Esophagus muscularis mucosa (tissue), 4 donors: ENCODE data around the gene DNAJC15.

Experiments
- EP300 ChIP-seq: sonication (generic); formaldehyde crosslinking; IDR thresholded peaks from one replicate; pipeline ENCODE4 v1.6.1; 2017; ENCODE audit warnings: antibody characterized with exemption
- POLR2A ChIP-seq: fragments of 450-650 bp; IDR thresholded peaks from one replicate; pipeline ENCODE4 v1.6.1; 2017; ENCODE audit warnings: antibody characterized with exemption, moderate library complexity, mild to moderate bottlenecking, low read depth
- TF ChIP-seq, protein P1 (sequence below), 3 experiments: fragments of 200-600 bp in 2 of 3; fragments of 450-650 bp in 1 of 3; sonication (generic) in 2 of 3; IDR thresholded peaks; one replicate each; pipeline ENCODE4 v1.5.1; 2017 to 2019; ENCODE audit warnings: antibody characterized with exemption in 3 of 3, mild to moderate bottlenecking in 2 of 3, moderate library complexity in 1 of 3

DNA sequence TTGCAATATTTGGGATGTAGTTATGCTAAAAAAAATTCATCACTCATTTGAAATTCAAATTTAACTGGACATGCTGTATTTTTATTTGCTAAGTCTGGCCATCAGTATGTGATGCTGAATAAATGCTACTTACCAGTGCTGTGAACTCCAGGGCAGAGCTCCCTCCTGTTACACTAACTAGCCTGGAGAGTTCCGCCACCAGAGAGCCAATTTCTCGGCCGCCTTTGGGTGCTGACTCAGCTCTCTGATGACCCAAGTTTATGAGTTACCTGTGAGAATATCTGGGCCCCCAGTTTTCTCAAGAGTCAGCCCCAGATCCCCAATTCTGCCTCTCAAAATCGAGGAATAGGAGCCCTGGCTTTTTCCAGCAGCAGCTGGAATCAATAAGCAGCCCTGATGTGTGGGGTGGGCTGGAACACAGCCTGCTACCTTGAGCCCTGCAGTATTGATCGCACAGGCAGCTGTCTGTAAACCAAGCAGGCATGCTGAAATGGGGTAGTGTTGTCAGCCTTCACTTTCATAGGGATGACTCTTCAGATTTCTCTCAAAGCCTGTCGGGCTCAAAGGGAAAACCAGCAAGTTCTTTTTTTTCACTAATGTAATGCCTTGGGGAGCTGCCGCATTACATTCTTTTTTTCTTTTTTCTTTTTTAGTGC is 113.7 kb downstream of the DNAJC15 start:
- TF ChIP-seq POLR2A = no peak
- TF ChIP-seq, protein P1, sequence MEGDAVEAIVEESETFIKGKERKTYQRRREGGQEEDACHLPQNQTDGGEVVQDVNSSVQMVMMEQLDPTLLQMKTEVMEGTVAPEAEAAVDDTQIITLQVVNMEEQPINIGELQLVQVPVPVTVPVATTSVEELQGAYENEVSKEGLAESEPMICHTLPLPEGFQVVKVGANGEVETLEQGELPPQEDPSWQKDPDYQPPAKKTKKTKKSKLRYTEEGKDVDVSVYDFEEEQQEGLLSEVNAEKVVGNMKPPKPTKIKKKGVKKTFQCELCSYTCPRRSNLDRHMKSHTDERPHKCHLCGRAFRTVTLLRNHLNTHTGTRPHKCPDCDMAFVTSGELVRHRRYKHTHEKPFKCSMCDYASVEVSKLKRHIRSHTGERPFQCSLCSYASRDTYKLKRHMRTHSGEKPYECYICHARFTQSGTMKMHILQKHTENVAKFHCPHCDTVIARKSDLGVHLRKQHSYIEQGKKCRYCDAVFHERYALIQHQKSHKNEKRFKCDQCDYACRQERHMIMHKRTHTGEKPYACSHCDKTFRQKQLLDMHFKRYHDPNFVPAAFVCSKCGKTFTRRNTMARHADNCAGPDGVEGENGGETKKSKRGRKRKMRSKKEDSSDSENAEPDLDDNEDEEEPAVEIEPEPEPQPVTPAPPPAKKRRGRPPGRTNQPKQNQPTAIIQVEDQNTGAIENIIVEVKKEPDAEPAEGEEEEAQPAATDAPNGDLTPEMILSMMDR (IDR thresholded peaks at IDR 0.05) = no peak
- no peak for TF ChIP-seq EP300
